Osteoblast (primary cell): ENCODE measurements around the gene VIPR2. TPM values are rescaled to one million over a fixed set of nuclear protein-coding genes. Genes with fewer than 3 reads are reported as not detected.

Experiments used
- DNase-seq: peaks from one replicate; pipeline ENCODE4 v3.0.0; 2011; ENCODE audit warnings: low spot score, mixed read lengths; ENCODE audit not compliant: insufficient read length; ENCODE audit errors: missing footprints
- H2AFZ ChIP-seq: 2 replicates; pipeline ENCODE4 v1.6.0; 2011; ENCODE audit warnings: mild to moderate bottlenecking, low read length
- H3K27ac ChIP-seq: 2 replicates; pipeline ENCODE4 v1.5.1; 2011; ENCODE audit warnings: mild to moderate bottlenecking, low read depth, low read length, moderate library complexity
- H3K27me3 ChIP-seq: 2 replicates; pipeline ENCODE4 v1.6.0; 2012; ENCODE audit warnings: mild to moderate bottlenecking, control low read depth, inconsistent platforms, low read length, moderate library complexity; ENCODE audit not compliant: insufficient read depth
- H3K36me3 ChIP-seq: 2 replicates; pipeline ENCODE4 v1.5.1; 2011; ENCODE audit warnings: mild to moderate bottlenecking, low read length, control low read depth, moderate library complexity; ENCODE audit not compliant: insufficient read depth
- H3K4me1 ChIP-seq: 2 replicates; pipeline ENCODE4 v1.5.1; 2011; ENCODE audit warnings: mild to moderate bottlenecking, low read length, control low read depth, moderate library complexity; ENCODE audit not compliant: insufficient read depth
- H3K4me2 ChIP-seq: 2 replicates; pipeline ENCODE4 v1.6.0; 2011; ENCODE audit warnings: mild to moderate bottlenecking, low read length; ENCODE audit not compliant: insufficient read depth
- H3K4me3 ChIP-seq: fragments of 200-600 bp; sonication (generic); 3 replicates; pipeline ENCODE4 v1.5.1; 2012; ENCODE audit warnings: mild to moderate bottlenecking, low read length, inconsistent platforms; ENCODE audit not compliant: insufficient read depth
- H3K79me2 ChIP-seq: 2 replicates; pipeline ENCODE4 v1.6.0; 2012; ENCODE audit warnings: mild to moderate bottlenecking, low read length, control low read depth, inconsistent platforms; ENCODE audit not compliant: insufficient read depth
- H3K9me3 ChIP-seq: 2 replicates; pipeline ENCODE4 v1.5.1; 2011; ENCODE audit warnings: low read depth, low read length, control low read depth
- H4K20me1 ChIP-seq: 2 replicates; pipeline ENCODE4 v1.6.0; 2012; ENCODE audit warnings: mild to moderate bottlenecking, low read length, control low read depth; ENCODE audit not compliant: insufficient read depth
- CTCF ChIP-seq: IDR thresholded peaks from 2 replicates; pipeline ENCODE4 v1.5.1; 2011; ENCODE audit warnings: mild to moderate bottlenecking, low read depth, low read length, moderate library complexity; ENCODE audit errors: extremely low read depth
- total RNA-seq: library from RNA; depleted of rRNA; stranded (reverse); fragments of >200 nt; gene quantifications from 2 replicates; pipeline ENCODE4 v1.2.3, GENCODE V29; 2012

VIPR2 gene
- total RNA-seq, 1 donor = not detected

- Histone ChIP-seq H3K36me3 (no peaks in the 10 kb centered on the region), H3K79me2 (no peaks in the 10 kb centered on the region), H3K27me3 (no peaks in the 10 kb centered on the region), H3K4me1 (no peaks in the 10 kb centered on the region), H3K9me3 (no peaks in the 10 kb centered on the region), H3K27ac (no peak overlapping the region), H4K20me1 (no peaks in the 10 kb centered on the region), H3K4me2 (no peak overlapping the region), H3K4me3 (no peak overlapping the region), H2AFZ (no peak overlapping the region)
- DNase-seq = no peak
- no peak for TF ChIP-seq CTCF
Measured at GRCh38 chr7:159122276-159122675, 22.4 kb downstream of the VIPR2 start.

GRCh38 chr7:159121476-159121875, 23.2 kb downstream of the VIPR2 start:
- no peak overlapping the region for H2AFZ ChIP-seq
- no peaks in the 10 kb centered on the region for H3K79me2 ChIP-seq
- no peaks in the 10 kb centered on the region for H4K20me1 ChIP-seq
- H3K27me3 ChIP-seq = no peaks in the 10 kb centered on the region
- H3K4me1 ChIP-seq = no peaks in the 10 kb centered on the region
- no peaks in the 10 kb centered on the region for H3K9me3 ChIP-seq
- TF ChIP-seq CTCF = no peak
- no peak overlapping the region for H3K4me2 ChIP-seq
- no peaks in the 10 kb centered on the region for H3K36me3 ChIP-seq
- no peak overlapping the region for H3K4me3 ChIP-seq
- no peak for DNase-seq
- no peak overlapping the region for H3K27ac ChIP-seq

- TF ChIP-seq CTCF = no peak
Measured at GRCh38 chr7:159121068-159121467, 23.6 kb downstream of the VIPR2 start.

GRCh38 chr7:159120540-159120919, 24.1 kb downstream of the VIPR2 start:
- H3K36me3 ChIP-seq = no peaks in the 10 kb centered on the region
- TF ChIP-seq CTCF = no peak
- no peaks in the 10 kb centered on the region for H3K79me2 ChIP-seq
- peak; percentile 63 for DNase-seq
- H3K9me3 ChIP-seq = no peaks in the 10 kb centered on the region
- H2AFZ ChIP-seq = no peak overlapping the region
- H3K4me1 ChIP-seq = no peaks in the 10 kb centered on the region
- no peak overlapping the region for H3K4me2 ChIP-seq
- H3K27me3 ChIP-seq = no peaks in the 10 kb centered on the region
- no peaks in the 10 kb centered on the region for H4K20me1 ChIP-seq
- no peak overlapping the region for H3K4me3 ChIP-seq
- no peak overlapping the region for H3K27ac ChIP-seq

More at GRCh38 chr7:159121068-159121467, 23.6 kb downstream of the VIPR2 start:
- Histone ChIP-seq H3K4me3 (no peak overlapping the region), H3K9me3 (no peaks in the 10 kb centered on the region), H3K36me3 (no peaks in the 10 kb centered on the region), H3K27ac (no peak overlapping the region), H3K4me1 (no peaks in the 10 kb centered on the region), H3K79me2 (no peaks in the 10 kb centered on the region), H3K27me3 (no peaks in the 10 kb centered on the region), H3K4me2 (no peak overlapping the region), H4K20me1 (no peaks in the 10 kb centered on the region), H2AFZ (no peak overlapping the region)
- DNase-seq = no peak
